DND-41 (cell line): ENCODE data around the gene KCNG2.

Source experiments
- ATAC-seq: fragments of 200-7000 bp; cut with Tn5 transposase; 3 replicates; pipeline ENCODE4 v1.9.1; 2021; ENCODE audit warnings: low read depth; ENCODE audit not compliant: insufficient read depth
- DNase-seq: peaks from one replicate; pipeline ENCODE4 v3.0.0-alpha.2; 2020
- H2AFZ ChIP-seq: 2 replicates; pipeline ENCODE4 v1.6.0; 2012; ENCODE audit warnings: low read depth, low read length
- H3K27ac ChIP-seq: 2 replicates; pipeline ENCODE4 v1.5.1; 2012; ENCODE audit warnings: low read length, inconsistent platforms
- H3K27me3 ChIP-seq: fragments of 200-600 bp; sonication (generic); 2 replicates; pipeline ENCODE4 v1.6.0; 2012; ENCODE audit warnings: low read length, mild to moderate bottlenecking, inconsistent platforms; ENCODE audit not compliant: insufficient read depth, poor library complexity
- H3K36me3 ChIP-seq: 2 replicates; pipeline ENCODE4 v1.5.1; 2012; ENCODE audit warnings: low read length, inconsistent platforms; ENCODE audit not compliant: insufficient read depth
- H3K4me1 ChIP-seq: 2 replicates; pipeline ENCODE4 v1.5.1; 2012; ENCODE audit warnings: mild to moderate bottlenecking, low read length; ENCODE audit not compliant: insufficient read depth
- H3K4me2 ChIP-seq: 2 replicates; pipeline ENCODE4 v1.6.0; 2012; ENCODE audit warnings: mild to moderate bottlenecking, moderate library complexity, low read length, inconsistent platforms; ENCODE audit not compliant: insufficient read depth
- H3K4me3 ChIP-seq, 2 experiments: fragments of 200-600 bp in 1 of 2; shearing (Covaris generic) in 1 of 2; 2 replicates each; pipeline ENCODE4 v1.5.1; 2012 to 2016; ENCODE audit warnings: inconsistent platforms in 2 of 2, low read length in 2 of 2, mild to moderate bottlenecking in 2 of 2, low read depth in 1 of 2, moderate library complexity in 1 of 2
- H3K79me2 ChIP-seq: 2 replicates; pipeline ENCODE4 v1.6.0; 2012; ENCODE audit warnings: low read length, inconsistent platforms; ENCODE audit not compliant: insufficient read depth
- H3K9ac ChIP-seq: 2 replicates; pipeline ENCODE4 v1.6.0; 2012; ENCODE audit warnings: low read depth, mild to moderate bottlenecking, inconsistent platforms, low read length, moderate library complexity
- H3K9me3 ChIP-seq: 2 replicates; pipeline ENCODE4 v1.5.1; 2012; ENCODE audit warnings: low read length, moderate library complexity, mild to moderate bottlenecking, inconsistent platforms; ENCODE audit not compliant: insufficient read depth, severe bottlenecking
- H4K20me1 ChIP-seq: 2 replicates; pipeline ENCODE4 v1.6.0; 2012; ENCODE audit warnings: low read length; ENCODE audit not compliant: insufficient read depth
- CTCF ChIP-seq: IDR thresholded peaks from 2 replicates; pipeline ENCODE4 v1.5.1; 2012; ENCODE audit warnings: borderline replicate concordance, low read length, moderate library complexity, mild to moderate bottlenecking; ENCODE audit not compliant: poor library complexity, severe bottlenecking; ENCODE audit errors: extremely low read depth
- EZH2 ChIP-seq: IDR thresholded peaks from 3 replicates; pipeline ENCODE4 v1.6.1; 2012; ENCODE audit warnings: borderline replicate concordance, low read depth, mild to moderate bottlenecking, moderate library complexity, low read length, inconsistent platforms; ENCODE audit not compliant: severe bottlenecking

The KCNG2 gene

GRCh38 chr18:79851950-79852349, 54.2 kb downstream of the KCNG2 start:
- ATAC-seq: no peak
- Histone ChIP-seq H3K4me1 (peaks cover 4% of the 10 kb centered on the region; the same call in 1 of the 2 replicates), H3K4me2 (no peak overlapping the region), H3K27me3 (no peaks in the 10 kb centered on the region), H4K20me1 (no peaks in the 10 kb centered on the region), H3K79me2 (no peaks in the 10 kb centered on the region), H2AFZ (no peak overlapping the region), H3K9ac (no peak overlapping the region), H3K4me3 (no peak overlapping the region), H3K36me3 (no peaks in the 10 kb centered on the region), H3K9me3 (no peaks in the 10 kb centered on the region), H3K27ac (no peak overlapping the region)
- TF ChIP-seq CTCF: no peak
- no peak for TF ChIP-seq EZH2
- DNase-seq: no peak

GRCh38 chr18:79852561-79853302, 55.0 kb downstream of the KCNG2 start:
- H3K4me2 ChIP-seq: no peak overlapping the region
- no peak overlapping the region for H3K9ac ChIP-seq
- no peaks in the 10 kb centered on the region for H3K9me3 ChIP-seq
- H3K4me1 ChIP-seq: peaks cover 4% of the 10 kb centered on the region; the same call in 1 of the 2 replicates
- H4K20me1 ChIP-seq: no peaks in the 10 kb centered on the region
- no peaks in the 10 kb centered on the region for H3K79me2 ChIP-seq
- H3K27me3 ChIP-seq: no peaks in the 10 kb centered on the region
- TF ChIP-seq CTCF: no peak
- TF ChIP-seq EZH2: no peak
- no peak overlapping the region for H2AFZ ChIP-seq
- H3K4me3 ChIP-seq: no peak overlapping the region
- H3K36me3 ChIP-seq: no peaks in the 10 kb centered on the region
- H3K27ac ChIP-seq: no peak overlapping the region
- DNase-seq (no peak), ATAC-seq (no peak)

- Histone ChIP-seq H2AFZ (no peak overlapping the region), H3K36me3 (no peaks in the 10 kb centered on the region), H3K4me1 (peaks cover 4% of the 10 kb centered on the region; the same call in 1 of the 2 replicates), H3K27ac (no peak overlapping the region), H3K4me3 (no peak overlapping the region), H3K9me3 (no peaks in the 10 kb centered on the region), H4K20me1 (no peaks in the 10 kb centered on the region), H3K4me2 (no peak overlapping the region), H3K9ac (no peak overlapping the region), H3K27me3 (no peaks in the 10 kb centered on the region), H3K79me2 (no peaks in the 10 kb centered on the region)
- DNase-seq (no peak), ATAC-seq (peak; percentile 31; the same call in 2 of the 3 replicates)
- TF ChIP-seq EZH2 (no peak), CTCF (no peak)
These were observed 55.7 kb downstream of the KCNG2 start for GRCh38 chr18:79853303-79853992.
